Effector memory CD8-positive, alpha-beta T cell (primary cell): ENCODE results near the gene SERPINB6.
A peak's percentile ranks its signal among the peaks of the same experiment; 100 is the strongest.
"Not testable (repeated sequence)": the region's sequence is repeated elsewhere in the genome, so short reads cannot be mapped to it uniquely, and the experiment has no call there.

Source experiments
- ATAC-seq: fragments of 150-1000 bp; cut with Tn5 transposase; replicated peaks from 2 replicates; pipeline ENCODE4 v1.10.0; 2021; ENCODE audit warnings: mild to moderate bottlenecking, moderate library complexity
- DNase-seq, 3 experiments: peaks; one replicate each; pipeline ENCODE4 v3.0.0; 2021
- H3K27ac Mint-ChIP-seq, 2 donors: one replicate each; pipeline ENCODE4 v1.8.0; 2022; ENCODE audit warnings: mild to moderate bottlenecking in 2 of 2, mixed read lengths in 2 of 2, moderate library complexity in 2 of 2
- H3K27me3 Mint-ChIP-seq, 2 donors: one replicate each; pipeline ENCODE4 v1.8.0; 2022; ENCODE audit warnings: mixed read lengths in 2 of 2
- H3K36me3 Mint-ChIP-seq: one replicate; pipeline ENCODE4 v1.8.0; 2022; ENCODE audit warnings: mild to moderate bottlenecking, moderate library complexity, mixed read lengths; ENCODE audit not compliant: insufficient read depth
- H3K4me1 Mint-ChIP-seq, 2 donors: one replicate each; pipeline ENCODE4 v1.8.0; 2022; ENCODE audit warnings: low read depth in 2 of 2, mixed read lengths in 2 of 2
- H3K4me3 Mint-ChIP-seq, 2 donors: one replicate each; pipeline ENCODE4 v1.8.0; 2022; ENCODE audit warnings: mild to moderate bottlenecking in 2 of 2, mixed read lengths in 2 of 2, moderate library complexity in 2 of 2
- H3K9me3 Mint-ChIP-seq, 2 donors: one replicate each; pipeline ENCODE4 v1.8.0; 2022; ENCODE audit warnings: mixed read lengths in 2 of 2

SERPINB6 gene

GRCh38 chr6:2911171-2911570 is 60.2 kb downstream of the SERPINB6 start:
- Mint-ChIP-seq H3K36me3 (no peaks in the 10 kb centered on the region), H3K4me1 (peaks cover 9 to 28% of the 10 kb centered on the region in 2 donors), H3K9me3 (no peaks in the 10 kb centered on the region), H3K27ac (no peak overlapping the region), H3K4me3 (no peak overlapping the region), H3K27me3 (no peaks in the 10 kb centered on the region)
- ATAC-seq (peak; percentile 29), DNase-seq (no peak)

- Mint-ChIP-seq H3K9me3 (no peaks in the 10 kb centered on the region), H3K4me1 (peaks cover 7 to 19% of the 10 kb centered on the region in 2 donors), H3K4me3 (peak overlapping the region in 1 of 2 donors; percentile 5), H3K27ac (no peak overlapping the region), H3K36me3 (no peaks in the 10 kb centered on the region), H3K27me3 (no peaks in the 10 kb centered on the region)
- ATAC-seq = no peak
- no peak for DNase-seq
These were observed 61.6 kb downstream of the SERPINB6 start for GRCh38 chr6:2909718-2910117.

- not testable (repeated sequence) for H3K9me3 Mint-ChIP-seq, H3K27ac Mint-ChIP-seq, H3K36me3 Mint-ChIP-seq, DNase-seq, H3K4me3 Mint-ChIP-seq, ATAC-seq, H3K27me3 Mint-ChIP-seq
- peaks cover 9 to 19% of the 10 kb centered on the region in 2 donors for H3K4me1 Mint-ChIP-seq
These were observed 62.2 kb downstream of the SERPINB6 start for GRCh38 chr6:2909051-2909606.

GRCh38 chr6:2908516-2908915 is 62.9 kb downstream of the SERPINB6 start:
- H3K27ac Mint-ChIP-seq, H3K4me3 Mint-ChIP-seq, H3K36me3 Mint-ChIP-seq, H3K9me3 Mint-ChIP-seq, DNase-seq, ATAC-seq, H3K27me3 Mint-ChIP-seq: not testable (repeated sequence)
- H3K4me1 Mint-ChIP-seq = peaks cover 7 to 19% of the 10 kb centered on the region in 2 donors

GRCh38 chr6:2903411-2904185 is 67.8 kb downstream of the SERPINB6 start:
- Mint-ChIP-seq H3K27ac (peak overlapping the region; percentile 96 to 99), H3K36me3 (peaks cover 42% of the 10 kb centered on the region), H3K4me3 (peak overlapping the region; percentile 97 to 100), H3K4me1 (peaks cover 39 to 47% of the 10 kb centered on the region in 2 donors)
- DNase-seq, H3K9me3 Mint-ChIP-seq, H3K27me3 Mint-ChIP-seq: not testable (repeated sequence)
- peak; percentile 29 for ATAC-seq

GRCh38 chr6:2901645-2902502 is 69.5 kb downstream of the SERPINB6 start:
- not testable (repeated sequence) for DNase-seq, H3K27me3 Mint-ChIP-seq
- H3K36me3 Mint-ChIP-seq = peaks cover 59% of the 10 kb centered on the region

GRCh38 chr6:2900821-2901644 is 70.3 kb downstream of the SERPINB6 start:
- no peak for DNase-seq
- H3K27me3 Mint-ChIP-seq = no peaks in the 10 kb centered on the region
- H3K9me3 Mint-ChIP-seq = no peaks in the 10 kb centered on the region
- peaks cover 67% of the 10 kb centered on the region for H3K36me3 Mint-ChIP-seq
- H3K4me1 Mint-ChIP-seq = peaks cover 52 to 62% of the 10 kb centered on the region in 2 donors
- ATAC-seq = peak; percentile 16
- peak overlapping the region; percentile 96 to 99 for H3K27ac Mint-ChIP-seq
- peak overlapping the region; percentile 97 to 100 for H3K4me3 Mint-ChIP-seq

More at GRCh38 chr6:2901645-2902502, 69.5 kb downstream of the SERPINB6 start:
- H3K9me3 Mint-ChIP-seq = not testable (repeated sequence)
- peak overlapping the region; percentile 97 to 100 for H3K4me3 Mint-ChIP-seq
- peak overlapping the region; percentile 96 to 99 for H3K27ac Mint-ChIP-seq
- H3K4me1 Mint-ChIP-seq = peaks cover 48 to 60% of the 10 kb centered on the region in 2 donors
- peak; percentile 1 for ATAC-seq

- ATAC-seq (no peak), DNase-seq (no peak)
- Mint-ChIP-seq H3K27me3 (no peaks in the 10 kb centered on the region), H3K27ac (peak overlapping the region; percentile 96 to 99), H3K4me3 (peak overlapping the region; percentile 97 to 100), H3K36me3 (peaks cover 75% of the 10 kb centered on the region), H3K4me1 (peaks cover 54 to 65% of the 10 kb centered on the region in 2 donors), H3K9me3 (no peaks in the 10 kb centered on the region)
These were observed 71.1 kb downstream of the SERPINB6 start for GRCh38 chr6:2900221-2900807.

- H3K4me1 Mint-ChIP-seq = peaks cover 54 to 69% of the 10 kb centered on the region in 2 donors
- peak overlapping the region; percentile 96 to 99 for H3K27ac Mint-ChIP-seq
- no peak for DNase-seq
- H3K36me3 Mint-ChIP-seq = peaks cover 82% of the 10 kb centered on the region
- H3K4me3 Mint-ChIP-seq = peak overlapping the region; percentile 97 to 100
- no peaks in the 10 kb centered on the region for H3K9me3 Mint-ChIP-seq
- no peaks in the 10 kb centered on the region for H3K27me3 Mint-ChIP-seq
- ATAC-seq = peak; percentile 11
These were observed 71.8 kb downstream of the SERPINB6 start for GRCh38 chr6:2899596-2899995.
